Neuronal stem cell (in vitro differentiated cells): ENCODE measurements around the gene INAVA. TPM values are rescaled to one million over a fixed set of nuclear protein-coding genes. Genes with fewer than 3 reads are reported as not detected.
"Not testable (repeated sequence)": the region's sequence is repeated elsewhere in the genome, so short reads cannot be mapped to it uniquely, and the experiment has no call there.

Experiments
- DNase-seq: peaks from one replicate; pipeline ENCODE4 v3.0.0-alpha.2; 2013; ENCODE audit warnings: low spot score
- H2AFZ ChIP-seq: one replicate; pipeline ENCODE4 v1.6.1; 2013; ENCODE audit warnings: mild to moderate bottlenecking, low read length, inconsistent platforms
- H2AK5ac ChIP-seq: 2 replicates; pipeline ENCODE4 v1.6.1; 2013; ENCODE audit warnings: low read depth, mild to moderate bottlenecking, inconsistent platforms, low read length, moderate library complexity, mixed read lengths
- H2BK120ac ChIP-seq: 2 replicates; pipeline ENCODE4 v1.6.1; 2013; ENCODE audit warnings: low read depth, mild to moderate bottlenecking, inconsistent platforms, low read length, moderate library complexity, mixed read lengths
- H2BK12ac ChIP-seq: one replicate; pipeline ENCODE4 v1.6.1; 2013; ENCODE audit warnings: low read length, inconsistent platforms
- H2BK15ac ChIP-seq: 2 replicates; pipeline ENCODE4 v1.6.1; 2013; ENCODE audit warnings: mild to moderate bottlenecking, low read length, inconsistent platforms, mixed read lengths
- H2BK5ac ChIP-seq: one replicate; pipeline ENCODE4 v1.6.1; 2013; ENCODE audit warnings: inconsistent platforms, mild to moderate bottlenecking, low read length, moderate library complexity
- H3K14ac ChIP-seq: one replicate; pipeline ENCODE4 v1.6.1; 2013; ENCODE audit warnings: low read length, inconsistent platforms
- H3K18ac ChIP-seq: 2 replicates; pipeline ENCODE4 v1.6.1; 2013; ENCODE audit warnings: low read length, inconsistent platforms
- H3K23ac ChIP-seq: 2 replicates; pipeline ENCODE4 v1.6.1; 2013; ENCODE audit warnings: low read depth, mild to moderate bottlenecking, mixed read lengths, low read length, inconsistent platforms; ENCODE audit not compliant: poor library complexity
- H3K27ac ChIP-seq: replicated peaks from 3 replicates; pipeline ENCODE4 v1.5.1; 2013; ENCODE audit warnings: low read length, inconsistent platforms
- H3K27me3 ChIP-seq, 3 experiments: 2 replicates each; pipeline ENCODE4 v1.6.1; 2013; ENCODE audit warnings: low read length in 3 of 3, mild to moderate bottlenecking in 2 of 3, inconsistent platforms in 1 of 3, low read depth in 1 of 3, mixed read lengths in 1 of 3, moderate library complexity in 1 of 3; ENCODE audit not compliant: control insufficient read depth in 3 of 3, insufficient read depth in 3 of 3
- H3K36me3 ChIP-seq, 2 donors: replicated peaks in 1 of 2; 2 replicates each; pipeline ENCODE4 v1.6.1; 2013; ENCODE audit warnings: low read length in 2 of 2; ENCODE audit not compliant: control insufficient read depth in 2 of 2, insufficient read depth in 2 of 2
- H3K4ac ChIP-seq: 2 replicates; pipeline ENCODE4 v1.6.1; 2013; ENCODE audit warnings: inconsistent platforms, mild to moderate bottlenecking, low read length, moderate library complexity
- H3K4me1 ChIP-seq, 2 donors: 1 replicate in 1 of 2; 2 replicates in 1 of 2; pipeline ENCODE4 v1.6.1; 2013; ENCODE audit warnings: low read length in 2 of 2, low read depth in 1 of 2; ENCODE audit not compliant: control insufficient read depth in 2 of 2, insufficient read depth in 1 of 2
- H3K4me2 ChIP-seq: one replicate; pipeline ENCODE4 v1.6.1; 2013; ENCODE audit warnings: mild to moderate bottlenecking, low read length, inconsistent platforms; ENCODE audit not compliant: insufficient read depth, poor library complexity, severe bottlenecking
- H3K4me3 ChIP-seq, 2 donors: 2 replicates each; pipeline ENCODE4 v1.5.1; 2013; ENCODE audit warnings: low read length in 2 of 2, mild to moderate bottlenecking in 2 of 2, inconsistent platforms in 1 of 2, moderate library complexity in 1 of 2
- H3K79me1 ChIP-seq: one replicate; pipeline ENCODE4 v1.6.1; 2013; ENCODE audit warnings: low read depth, mild to moderate bottlenecking, inconsistent platforms, low read length, moderate library complexity
- H3K9ac ChIP-seq: one replicate; pipeline ENCODE4 v1.6.1; 2013; ENCODE audit warnings: mild to moderate bottlenecking, low read depth, low read length, inconsistent platforms; ENCODE audit not compliant: poor library complexity
- H3K9me3 ChIP-seq, 2 donors: replicated peaks in 1 of 2; 2 replicates each; pipeline versions ENCODE3 to v1.6.1; 2013; ENCODE audit warnings: low read length in 2 of 2, mild to moderate bottlenecking in 2 of 2, inconsistent platforms in 1 of 2, low read depth in 1 of 2, mixed read lengths in 1 of 2, moderate library complexity in 1 of 2; ENCODE audit not compliant: control insufficient read depth in 2 of 2, insufficient read depth in 1 of 2
- H4K8ac ChIP-seq: one replicate; pipeline ENCODE4 v1.6.1; 2013; ENCODE audit warnings: low read depth, mild to moderate bottlenecking, inconsistent platforms, low read length, moderate library complexity
- H4K91ac ChIP-seq: one replicate; pipeline ENCODE4 v1.6.1; 2013; ENCODE audit warnings: low read length, low read depth, mild to moderate bottlenecking, inconsistent platforms; ENCODE audit not compliant: poor library complexity
- WGBS, 2 donors: extraction: QIAGEN DNeasy Blood & Tissue Kit; methylation state at CpG; one replicate each; pipeline ENCODE4 v1.1.7; 2013; ENCODE audit warnings: missing lambda C conversion rate in 2 of 2, mixed read lengths in 1 of 2; ENCODE audit not compliant: insufficient read length in 2 of 2, insufficient replicate concordance in 1 of 2; ENCODE audit errors: extremely low coverage in 2 of 2; 5-methylcytosine and 5-hydroxymethylcytosine counted together
- small RNA-seq: library from polyadenylated mRNA; stranded (forward); fragments of <200 nt; extraction: miRNeasy Mini kit (QIAGEN cat#:217004); gene quantifications from one replicate; pipeline ENCODE3, GENCODE V24; 2013; ENCODE audit not compliant: insufficient read depth

Gene INAVA

DNA sequence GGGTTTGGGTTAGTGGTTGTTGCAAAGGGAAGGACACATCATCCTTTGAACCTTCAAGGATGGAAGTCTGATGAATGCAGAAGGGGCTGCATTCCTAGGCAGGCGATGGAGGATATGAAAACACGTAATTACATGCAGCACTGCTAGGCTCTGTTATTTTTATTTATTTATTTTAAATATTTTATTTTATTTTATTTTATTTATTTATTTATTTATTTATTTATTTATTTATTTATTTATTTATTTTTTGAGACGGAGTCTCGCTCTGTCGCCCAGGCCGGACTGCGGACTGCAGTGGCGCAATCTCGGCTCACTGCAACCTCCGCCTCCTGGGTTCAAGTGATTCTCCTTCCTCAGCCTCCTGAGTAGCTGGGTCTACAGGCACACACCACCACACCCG, 69.2 kb downstream of the INAVA start:
- H4K8ac ChIP-seq, H2BK12ac ChIP-seq, H3K4me2 ChIP-seq, H3K4me3 ChIP-seq, H3K14ac ChIP-seq, H2BK5ac ChIP-seq, H3K18ac ChIP-seq, H3K23ac ChIP-seq, DNase-seq, H3K36me3 ChIP-seq, H3K9ac ChIP-seq, H4K91ac ChIP-seq, H2AK5ac ChIP-seq, H2BK15ac ChIP-seq, H3K27me3 ChIP-seq, H3K79me1 ChIP-seq, H2BK120ac ChIP-seq, H3K9me3 ChIP-seq, H2AFZ ChIP-seq, H3K4ac ChIP-seq, H3K27ac ChIP-seq: not testable (repeated sequence)
- H3K4me1 ChIP-seq, result peaks cover 10 to 12% of the 10 kb centered on the region in 2 donors
- no CpG with 5 or more reads among the region's 11 CpGs for WGBS, 2 donors

Small RNA genes lying within 50 kb of the gene (small RNA-seq; reads per million reads assigned to genes)
- not detected for gene RNU6-704P
